Measurements from ENCODE around the gene ZBTB16.

ZBTB16 gene

GRCh38 chr11:114063829-114064201 lies 4.3 kb downstream of the ZBTB16 start:
- Histone ChIP-seq H3K9ac (ENCODE audit: insufficient read length) (no peak overlapping the region), H3K27ac (no peak overlapping the region), H3K36me3 (ENCODE audit: insufficient read depth, low read length) (no peaks in the 10 kb centered on the region), H3K4me3 (no peak overlapping the region), H3K9me3 (ENCODE audit: low read depth, low read length) (no peaks in the 10 kb centered on the region)
- DNase-seq (ENCODE audit: low read depth, low spot score) = no peak
- TF ChIP-seq FOXP2 (optimal IDR thresholded peaks at IDR 0.05; ENCODE audit: control extremely low read depth, extremely low read length, insufficient read depth) (no peak), EZH2 (IDR thresholded peaks at IDR 0.05) (no peak), POLR2AphosphoS5 (IDR thresholded peaks at IDR 0.05; ENCODE audit: borderline replicate concordance, low read depth, low read length) (no peak)

GRCh38 chr11:114064216-114064615 lies 4.7 kb downstream of the ZBTB16 start:
- TF ChIP-seq POLR2AphosphoS5 (IDR thresholded peaks at IDR 0.05; ENCODE audit: borderline replicate concordance, low read depth, low read length) (no peak), FOXP2 (optimal IDR thresholded peaks at IDR 0.05; ENCODE audit: control extremely low read depth, extremely low read length, insufficient read depth) (no peak), EZH2 (IDR thresholded peaks at IDR 0.05) (no peak)
- no peak for DNase-seq (ENCODE audit: low read depth, low spot score)
- Histone ChIP-seq H3K4me3 (no peak overlapping the region), H3K36me3 (ENCODE audit: insufficient read depth, low read length) (no peaks in the 10 kb centered on the region), H3K9me3 (ENCODE audit: low read depth, low read length) (no peaks in the 10 kb centered on the region), H3K27ac (no peak overlapping the region), H3K9ac (ENCODE audit: insufficient read length) (no peak overlapping the region)

GRCh38 chr11:114065094-114065493 lies 5.6 kb downstream of the ZBTB16 start:
- no peaks in the 10 kb centered on the region for H3K9me3 ChIP-seq (ENCODE audit: low read depth, low read length)
- no peak overlapping the region for H3K27ac ChIP-seq
- H3K36me3 ChIP-seq (ENCODE audit: insufficient read depth, low read length) = no peaks in the 10 kb centered on the region
- TF ChIP-seq FOXP2 (optimal IDR thresholded peaks at IDR 0.05; ENCODE audit: control extremely low read depth, extremely low read length, insufficient read depth) = no peak
- no peak for TF ChIP-seq EZH2 (IDR thresholded peaks at IDR 0.05)
- TF ChIP-seq POLR2AphosphoS5 (IDR thresholded peaks at IDR 0.05; ENCODE audit: borderline replicate concordance, low read depth, low read length) = no peak
- DNase-seq (ENCODE audit: low read depth, low spot score) = no peak
- H3K9ac ChIP-seq (ENCODE audit: insufficient read length) = no peak overlapping the region
- H3K4me3 ChIP-seq = no peak overlapping the region

GRCh38 chr11:114066046-114066648 lies 6.6 kb downstream of the ZBTB16 start:
- no peaks in the 10 kb centered on the region for H3K9me3 ChIP-seq (ENCODE audit: low read depth, low read length)
- H3K27ac ChIP-seq = no peak overlapping the region
- DNase-seq (ENCODE audit: low read depth, low spot score) = no peak

GRCh38 chr11:114068327-114068726 lies 8.8 kb downstream of the ZBTB16 start:
- Histone ChIP-seq H3K4me3 (no peak overlapping the region), H3K36me3 (ENCODE audit: insufficient read depth, low read length) (no peaks in the 10 kb centered on the region), H3K9me3 (ENCODE audit: low read depth, low read length) (no peaks in the 10 kb centered on the region), H3K9ac (ENCODE audit: insufficient read length) (no peak overlapping the region), H3K27ac (no peak overlapping the region)
- no peak for TF ChIP-seq EZH2 (IDR thresholded peaks at IDR 0.05)
- no peak for TF ChIP-seq POLR2AphosphoS5 (IDR thresholded peaks at IDR 0.05; ENCODE audit: borderline replicate concordance, low read depth, low read length)
- TF ChIP-seq FOXP2 (optimal IDR thresholded peaks at IDR 0.05; ENCODE audit: control extremely low read depth, extremely low read length, insufficient read depth) = no peak
- DNase-seq (ENCODE audit: low read depth, low spot score) = no peak

More at GRCh38 chr11:114066046-114066648, 6.6 kb downstream of the ZBTB16 start:
- Histone ChIP-seq H3K4me3 (no peak overlapping the region), H3K9ac (ENCODE audit: insufficient read length) (no peak overlapping the region), H3K36me3 (ENCODE audit: insufficient read depth, low read length) (no peaks in the 10 kb centered on the region)
- TF ChIP-seq EZH2 (IDR thresholded peaks at IDR 0.05) = no peak

- no peak overlapping the region for H3K27ac ChIP-seq
- no peaks in the 10 kb centered on the region for H3K36me3 ChIP-seq (ENCODE audit: insufficient read depth, low read length)
Observed at GRCh38 chr11:114070464-114071139, 11.1 kb downstream of the ZBTB16 start.

GRCh38 chr11:114073007-114073827 lies 13.7 kb downstream of the ZBTB16 start:
- DNase-seq (ENCODE audit: low read depth, low spot score) = no peak
- Histone ChIP-seq H3K4me3 (no peak overlapping the region), H3K27ac (no peak overlapping the region), H3K9me3 (ENCODE audit: low read depth, low read length) (no peaks in the 10 kb centered on the region), H3K36me3 (ENCODE audit: insufficient read depth, low read length) (no peaks in the 10 kb centered on the region), H3K9ac (ENCODE audit: insufficient read length) (no peak overlapping the region)
- no peak for TF ChIP-seq EZH2 (IDR thresholded peaks at IDR 0.05)
- TF ChIP-seq POLR2AphosphoS5 (IDR thresholded peaks at IDR 0.05; ENCODE audit: borderline replicate concordance, low read depth, low read length) = no peak
- no peak for TF ChIP-seq FOXP2 (optimal IDR thresholded peaks at IDR 0.05; ENCODE audit: control extremely low read depth, extremely low read length, insufficient read depth)

More at GRCh38 chr11:114070464-114071139, 11.1 kb downstream of the ZBTB16 start:
- H3K4me3 ChIP-seq = no peak overlapping the region
- TF ChIP-seq POLR2AphosphoS5 (IDR thresholded peaks at IDR 0.05; ENCODE audit: borderline replicate concordance, low read depth, low read length) = no peak
- DNase-seq (ENCODE audit: low read depth, low spot score) = no peak
- H3K9me3 ChIP-seq (ENCODE audit: low read depth, low read length) = no peaks in the 10 kb centered on the region
- H3K9ac ChIP-seq (ENCODE audit: insufficient read length) = no peak overlapping the region

- TF ChIP-seq EZH2 (IDR thresholded peaks at IDR 0.05) (no peak), FOXP2 (optimal IDR thresholded peaks at IDR 0.05; ENCODE audit: control extremely low read depth, extremely low read length, insufficient read depth) (no peak), POLR2AphosphoS5 (IDR thresholded peaks at IDR 0.05; ENCODE audit: borderline replicate concordance, low read depth, low read length) (no peak)
- Histone ChIP-seq H3K36me3 (ENCODE audit: insufficient read depth, low read length) (no peaks in the 10 kb centered on the region), H3K9ac (ENCODE audit: insufficient read length) (no peak overlapping the region), H3K9me3 (ENCODE audit: low read depth, low read length) (no peaks in the 10 kb centered on the region), H3K4me3 (no peak overlapping the region), H3K27ac (no peak overlapping the region)
- no peak for DNase-seq (ENCODE audit: low read depth, low spot score)
Observed at GRCh38 chr11:114073828-114074381, 14.4 kb downstream of the ZBTB16 start.
